Measurements from ENCODE around the gene NES.

Gene NES

GRCh38 chr1:156618853-156619581 lies 58.2 kb downstream of the NES start, which contains the start of gene HAPLN2:
TSS of gene HAPLN2 (plus strand) at chr1:156619415. CDS start at chr1:156623491, 4,076 bp downstream.
- DNase-seq = no peak
